Hematopoietic multipotent progenitor cell treated with erythropoietin and hydrocortisone succinate and interleukin-3 and kit ligand, for 8 days (in vitro differentiated cells): ENCODE data around the gene PDP2.
"Not testable (repeated sequence)": the region's sequence is repeated elsewhere in the genome, so short reads cannot be mapped to it uniquely, and the experiment has no call there.

Source experiments
- DNase-seq: peaks from one replicate; pipeline ENCODE4 v3.0.0-alpha.2; 2015

The PDP2 gene

DNA sequence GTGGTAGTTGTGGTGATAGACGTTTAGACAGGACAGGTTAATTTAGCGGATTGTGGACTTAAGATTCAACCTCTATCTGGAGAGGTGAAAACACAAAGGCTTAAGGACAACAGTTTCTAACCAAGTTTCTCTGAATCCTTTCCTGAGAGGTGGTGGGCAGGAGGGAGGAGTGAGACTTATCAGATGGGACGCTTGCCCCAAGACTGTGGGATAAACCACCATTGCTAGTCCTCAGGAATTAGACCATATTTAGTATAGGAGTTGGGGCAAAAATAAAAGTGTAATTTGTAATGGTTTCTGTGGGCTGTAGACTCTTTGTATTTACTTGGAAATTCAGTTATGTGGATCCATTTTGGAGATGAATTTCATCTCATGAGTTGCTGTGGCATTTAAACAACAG, 6.6 kb downstream of the PDP2 start:
- DNase-seq = peak; percentile 58

DNA sequence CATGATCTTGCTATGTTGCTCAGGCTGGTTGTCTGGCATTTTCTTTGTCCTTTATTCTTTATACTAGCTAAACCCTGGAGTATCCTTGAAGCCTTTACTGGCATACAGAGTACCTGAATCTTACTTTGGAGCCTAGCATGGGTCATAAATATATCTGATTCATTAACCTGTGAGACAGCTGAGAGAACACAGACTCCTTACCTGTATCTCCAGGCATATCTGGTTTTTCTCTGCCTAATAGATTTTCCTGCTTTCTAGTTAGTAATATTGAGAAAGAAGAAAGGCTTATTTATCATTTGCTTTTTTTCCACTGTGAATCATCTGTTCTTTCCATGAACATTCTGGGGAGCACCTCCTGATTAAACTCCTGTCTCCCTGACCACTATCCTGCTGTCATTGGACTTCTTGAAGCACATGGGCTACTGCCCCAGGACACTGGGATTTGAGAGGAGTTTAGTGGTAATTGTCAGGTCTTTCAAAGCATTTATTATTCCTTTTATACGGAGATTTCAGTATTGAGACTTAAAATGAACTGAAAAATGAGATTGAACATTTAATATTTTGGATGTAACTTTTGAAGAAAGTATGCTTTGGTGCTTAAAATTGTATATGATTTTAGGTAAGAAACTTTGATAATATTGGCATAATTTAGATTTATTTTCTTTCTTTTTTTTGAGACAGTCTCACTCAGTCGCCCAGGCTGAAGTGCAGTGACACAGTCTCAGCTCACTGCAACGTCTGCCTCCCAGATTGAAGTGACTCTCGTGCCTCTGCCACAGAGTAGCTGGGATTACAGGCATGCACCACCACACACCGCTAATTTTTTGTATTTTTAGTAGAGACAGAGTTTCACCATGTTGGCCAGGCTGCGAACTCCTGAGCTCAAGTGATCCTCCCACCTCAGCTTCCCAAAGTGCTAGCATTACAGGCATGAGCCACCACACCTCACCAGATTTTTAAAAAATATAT, 8.6 kb downstream of the PDP2 start:
- DNase-seq = no peak

DNA sequence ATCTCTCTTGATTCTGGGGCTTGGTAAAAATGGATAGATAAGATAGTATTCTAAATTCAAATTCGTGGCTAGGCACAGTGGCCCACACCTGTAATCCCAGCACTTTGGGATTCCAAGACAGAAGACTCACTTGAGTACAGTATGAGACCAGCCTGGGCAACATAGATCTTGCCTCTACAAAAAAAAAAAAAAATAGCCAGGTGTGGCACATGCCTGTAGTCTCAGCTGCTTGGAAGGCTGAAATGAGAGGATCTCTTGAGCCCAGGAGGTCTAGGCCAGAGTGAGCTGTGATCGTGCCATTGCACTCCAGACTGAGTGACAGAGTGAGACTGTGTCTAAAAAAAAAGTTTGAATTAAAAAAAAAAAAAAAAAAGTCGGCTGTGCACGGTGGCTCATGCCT, 9.3 kb downstream of the PDP2 start:
- no peak for DNase-seq

DNA sequence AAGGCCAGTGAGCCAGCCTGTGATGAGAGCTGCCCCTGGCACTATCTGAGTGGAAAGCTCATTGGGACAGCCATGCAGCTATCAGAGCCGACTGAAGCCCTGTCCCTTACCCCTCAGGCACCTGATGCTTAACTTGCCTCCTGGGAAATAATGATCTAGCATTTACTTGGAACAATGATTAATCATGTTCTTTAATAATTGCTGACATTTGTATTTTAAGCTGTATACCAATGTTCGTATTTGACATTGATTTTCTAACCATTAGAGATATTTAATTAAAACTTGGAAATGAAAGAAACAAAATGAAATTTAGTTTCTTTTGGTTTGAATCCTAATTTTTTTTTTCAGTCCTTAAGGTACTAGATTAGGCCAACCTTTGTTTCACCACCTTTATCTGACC, 10.5 kb downstream of the PDP2 start:
- DNase-seq = no peak

DNA sequence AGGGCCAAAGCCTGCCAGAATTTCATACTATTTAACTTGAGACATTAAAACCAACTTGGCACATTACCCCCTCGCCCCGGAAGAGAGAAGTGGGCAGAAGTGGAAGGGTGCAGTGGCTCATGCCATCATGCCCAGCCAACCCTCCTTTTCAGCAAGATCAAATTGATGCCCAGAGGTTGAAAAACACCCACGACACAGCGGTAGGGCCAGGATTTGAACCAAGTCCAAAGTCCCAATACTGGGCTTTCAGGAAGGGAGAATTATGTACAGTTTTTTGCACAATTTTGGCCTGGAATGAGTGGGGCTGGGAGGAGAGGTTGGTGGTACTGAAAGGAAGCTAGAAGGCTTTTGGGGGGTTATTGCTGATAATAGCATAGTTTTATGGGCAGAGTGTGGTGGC, 11.0 kb downstream of the PDP2 start:
- no peak for DNase-seq

DNA sequence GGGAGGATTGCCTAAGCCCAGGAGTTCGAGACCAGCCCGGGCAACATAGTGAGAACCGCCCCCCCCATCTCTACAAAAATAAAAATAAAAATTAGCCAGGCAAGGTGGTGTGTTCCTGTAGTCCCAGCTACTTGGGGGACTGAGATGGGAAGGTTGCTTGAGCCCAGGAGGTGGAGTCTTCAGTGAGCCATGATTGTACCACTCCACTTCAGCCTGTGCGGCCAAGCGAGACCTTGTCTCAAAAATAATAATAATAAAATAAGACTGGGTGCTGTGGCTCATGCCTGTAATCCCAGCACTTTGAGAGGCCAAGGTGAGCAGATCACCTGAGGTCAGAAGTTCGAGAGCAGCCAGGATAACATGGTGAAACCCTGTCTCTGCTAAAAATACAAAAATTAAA, 11.5 kb downstream of the PDP2 start:
- no peak for DNase-seq

DNA sequence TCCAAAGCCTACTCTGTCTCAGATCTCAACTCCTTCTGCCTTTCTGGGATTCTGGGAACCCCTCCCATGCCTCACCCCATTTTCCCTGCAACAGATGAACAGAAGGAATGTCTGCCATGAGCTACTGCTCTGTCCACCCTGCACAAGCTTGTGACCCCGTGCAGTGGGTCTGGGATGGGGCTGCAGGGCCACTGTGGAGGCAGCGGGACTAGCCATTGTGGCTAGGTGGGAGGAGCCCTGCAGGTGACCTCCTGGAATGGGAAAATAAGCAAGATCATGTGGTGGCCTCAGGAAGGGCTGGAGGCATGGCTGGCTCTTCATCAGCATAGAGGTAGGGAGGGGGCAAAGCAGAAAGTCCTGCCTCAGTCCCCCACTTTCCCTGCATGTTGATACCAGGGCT, 13.7 kb downstream of the PDP2 start:
- no peak for DNase-seq

DNA sequence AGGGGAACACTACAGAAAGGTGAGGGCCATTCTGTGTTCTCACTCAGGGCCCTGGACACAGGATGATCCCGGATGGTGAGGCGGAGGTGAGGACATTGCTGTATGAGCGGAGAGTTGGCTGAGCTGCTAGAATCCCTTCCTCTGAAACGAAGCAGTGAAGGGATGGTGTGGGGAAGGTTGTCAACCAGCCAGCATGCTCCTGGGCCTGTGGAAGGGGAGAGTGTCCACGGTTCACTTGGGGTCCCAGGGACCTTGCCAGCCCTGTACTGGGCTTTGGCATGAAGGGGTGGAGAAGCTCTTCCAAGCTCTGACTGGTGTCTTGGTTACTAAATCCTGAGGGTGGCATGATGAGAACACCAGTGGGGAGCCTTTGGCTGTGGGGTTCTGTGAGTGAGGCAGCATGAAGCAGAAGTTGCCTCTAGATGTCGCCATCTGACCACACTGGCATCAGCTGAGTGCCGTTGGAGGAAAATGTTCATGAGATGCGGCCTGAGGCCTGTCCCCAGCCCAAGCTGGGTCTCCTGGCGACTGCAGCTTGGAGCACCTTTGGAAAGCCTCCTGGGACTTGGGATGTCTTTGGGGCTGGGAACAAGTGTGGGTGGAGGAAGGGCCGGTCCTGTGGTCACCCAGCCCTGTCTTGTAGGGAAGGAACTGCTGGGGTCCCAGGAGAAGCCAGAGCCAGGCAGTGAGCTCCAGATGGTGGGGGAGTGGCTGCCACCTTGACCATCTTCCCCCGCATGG, 14.8 kb downstream of the PDP2 start:
- peak; percentile 80 for DNase-seq

DNA sequence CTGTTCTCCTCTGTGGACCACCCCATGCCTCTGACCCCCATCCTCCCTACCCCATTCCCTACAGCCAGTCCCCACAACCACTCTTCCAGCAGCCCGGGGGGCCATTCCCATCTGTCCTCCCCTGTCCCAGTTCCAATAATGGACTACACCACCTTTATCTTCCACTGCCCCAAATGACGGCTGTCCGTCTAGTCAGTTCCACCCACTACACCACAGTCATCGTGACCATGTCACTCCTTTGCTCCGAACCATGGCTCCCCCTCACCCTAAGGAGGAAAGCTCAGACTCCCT, 15.3 kb downstream of the PDP2 start:
- no peak for DNase-seq

DNA sequence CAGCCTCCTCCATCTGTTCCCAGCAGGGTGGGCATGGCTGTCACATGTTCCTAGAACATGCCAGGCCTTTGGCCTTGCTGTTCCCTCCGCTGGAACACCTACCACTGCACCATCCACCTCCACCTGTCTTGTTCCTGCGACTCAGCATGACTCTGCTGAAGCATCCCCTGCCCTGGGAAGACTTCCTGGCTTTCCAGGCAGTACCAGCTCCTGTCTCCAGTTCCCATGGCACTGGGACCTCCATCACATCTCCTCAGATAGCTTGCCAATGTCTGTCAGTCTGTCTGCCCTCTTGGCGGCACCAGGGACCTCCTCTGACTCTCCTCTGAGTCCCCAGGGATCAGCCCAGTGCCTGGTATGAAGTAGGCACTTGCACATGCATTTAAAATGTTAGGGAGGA, 15.7 kb downstream of the PDP2 start:
- no peak for DNase-seq

DNA sequence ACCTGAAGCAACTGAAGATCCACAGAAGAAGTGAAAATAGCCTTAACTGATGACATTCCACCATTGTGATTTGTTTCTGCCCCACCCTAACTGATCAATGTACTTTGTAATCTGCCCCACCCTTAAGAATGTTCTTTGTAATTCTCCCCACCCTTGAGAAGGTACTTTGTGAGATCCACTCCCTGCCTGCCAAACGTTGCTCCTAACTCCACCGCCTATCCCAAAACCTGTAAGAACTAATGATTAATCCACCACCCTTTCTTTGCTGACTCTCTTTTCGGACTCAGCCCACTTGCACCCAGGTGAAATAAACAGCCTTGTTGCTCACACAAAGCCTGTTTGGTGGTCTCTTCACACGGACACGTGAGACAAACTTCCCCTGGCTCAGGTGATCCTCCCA, 16.4 kb downstream of the PDP2 start:
- not testable (repeated sequence) for DNase-seq

DNA sequence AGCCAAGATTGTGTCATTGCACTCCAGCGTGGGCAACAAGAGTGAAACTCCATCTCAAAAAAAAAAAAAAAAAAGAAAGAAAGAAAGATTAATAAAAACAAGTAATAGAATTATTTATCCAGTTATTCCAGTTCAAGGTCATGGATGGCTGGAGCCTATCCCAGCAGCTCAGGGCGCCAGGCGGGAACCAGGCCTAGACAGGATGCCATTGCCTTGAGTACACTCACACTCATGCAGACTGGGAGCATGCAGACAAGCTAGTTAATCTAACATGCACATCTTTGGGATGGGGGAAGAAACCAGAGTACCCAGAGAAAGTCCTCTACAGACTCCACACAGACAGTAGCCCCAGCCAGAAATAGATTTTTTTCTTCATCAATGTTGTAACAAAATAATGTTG, 17.9 kb downstream of the PDP2 start:
- DNase-seq = no peak

DNA sequence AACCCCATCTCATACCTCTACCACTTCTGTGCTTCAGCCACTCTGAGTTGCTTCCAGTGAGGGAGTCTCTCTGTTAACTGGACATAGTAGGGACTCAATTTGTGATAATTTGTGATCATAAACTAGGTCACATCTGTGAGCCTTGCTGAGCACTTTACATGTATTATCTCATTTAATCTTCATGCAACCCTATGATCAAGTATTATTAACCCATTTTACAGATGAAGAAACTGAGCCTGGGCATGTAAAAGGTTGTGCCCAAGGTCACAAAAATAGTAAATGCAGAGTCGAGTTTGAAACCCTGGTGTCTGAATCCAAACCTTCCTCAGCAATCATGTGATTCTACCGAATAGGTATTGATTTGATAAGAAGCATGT, 18.6 kb downstream of the PDP2 start:
- DNase-seq = no peak

DNA sequence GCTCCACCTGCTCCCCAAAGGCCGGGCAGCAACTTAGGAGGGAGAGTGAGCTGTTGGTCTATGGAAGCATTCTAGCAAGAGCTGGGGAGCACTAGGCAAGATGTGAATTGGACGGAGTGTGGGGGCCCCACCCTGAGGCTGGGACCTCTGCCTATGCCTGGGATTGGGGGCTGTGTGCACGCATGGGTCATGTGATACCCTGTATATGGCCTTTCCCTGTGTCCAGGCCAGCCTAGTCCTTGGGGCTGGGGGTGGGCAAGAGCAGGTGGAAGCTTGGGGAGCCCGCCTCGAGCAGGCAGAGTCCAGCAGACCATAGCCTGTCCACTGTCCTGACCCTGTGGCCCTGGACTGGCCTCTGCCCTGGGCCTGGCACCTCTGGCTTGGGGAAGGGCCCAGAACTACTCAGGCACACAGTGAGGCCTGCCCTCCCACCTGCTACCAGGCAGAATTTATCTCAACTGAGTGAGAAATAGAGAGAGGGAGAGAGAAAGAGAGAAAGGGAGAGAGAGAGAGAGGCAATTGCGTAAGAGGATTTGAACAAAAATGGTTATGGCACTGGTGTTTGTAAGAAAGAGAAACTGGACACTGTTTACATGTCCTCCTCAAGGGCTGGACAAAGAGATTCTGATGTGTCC, 19.1 kb downstream of the PDP2 start:
- DNase-seq = peak; percentile 35

DNA sequence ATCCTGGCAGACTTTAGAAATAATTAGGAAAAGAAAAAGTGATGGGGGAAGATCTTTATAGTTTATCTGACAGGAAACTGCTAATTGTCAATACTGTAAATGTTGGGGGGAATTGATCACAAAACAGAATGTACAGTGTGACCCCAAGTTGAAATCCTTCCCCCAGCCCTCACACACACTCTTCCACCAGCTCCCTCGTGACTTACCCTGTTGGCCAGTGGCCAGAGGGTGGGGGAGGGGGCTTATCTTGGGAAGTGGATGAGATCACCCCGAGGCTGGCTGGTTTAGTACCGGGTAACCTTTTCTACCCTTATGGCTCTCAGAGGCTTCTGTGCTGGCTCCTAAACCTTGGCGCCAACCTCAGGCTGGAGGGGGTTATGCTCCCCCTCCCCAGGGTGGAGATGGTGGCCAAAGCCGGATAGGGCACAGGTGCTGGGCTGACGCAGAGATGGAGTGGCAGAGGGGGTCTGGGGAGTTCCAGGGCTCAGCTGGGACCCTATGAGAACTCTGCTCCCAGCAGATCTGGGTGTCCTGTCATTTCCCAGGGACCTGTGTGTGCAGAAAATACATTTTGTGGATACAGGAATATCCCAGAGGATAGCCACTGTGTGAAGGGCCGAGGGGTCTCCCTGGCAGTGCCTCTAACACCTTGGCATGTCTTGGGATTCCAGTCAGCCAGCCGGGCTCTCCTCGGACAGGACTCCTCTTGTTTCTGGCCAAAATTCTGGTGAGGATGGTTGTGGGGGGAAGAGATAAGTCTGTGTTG, 19.8 kb downstream of the PDP2 start:
- DNase-seq = peak; percentile 91

DNA sequence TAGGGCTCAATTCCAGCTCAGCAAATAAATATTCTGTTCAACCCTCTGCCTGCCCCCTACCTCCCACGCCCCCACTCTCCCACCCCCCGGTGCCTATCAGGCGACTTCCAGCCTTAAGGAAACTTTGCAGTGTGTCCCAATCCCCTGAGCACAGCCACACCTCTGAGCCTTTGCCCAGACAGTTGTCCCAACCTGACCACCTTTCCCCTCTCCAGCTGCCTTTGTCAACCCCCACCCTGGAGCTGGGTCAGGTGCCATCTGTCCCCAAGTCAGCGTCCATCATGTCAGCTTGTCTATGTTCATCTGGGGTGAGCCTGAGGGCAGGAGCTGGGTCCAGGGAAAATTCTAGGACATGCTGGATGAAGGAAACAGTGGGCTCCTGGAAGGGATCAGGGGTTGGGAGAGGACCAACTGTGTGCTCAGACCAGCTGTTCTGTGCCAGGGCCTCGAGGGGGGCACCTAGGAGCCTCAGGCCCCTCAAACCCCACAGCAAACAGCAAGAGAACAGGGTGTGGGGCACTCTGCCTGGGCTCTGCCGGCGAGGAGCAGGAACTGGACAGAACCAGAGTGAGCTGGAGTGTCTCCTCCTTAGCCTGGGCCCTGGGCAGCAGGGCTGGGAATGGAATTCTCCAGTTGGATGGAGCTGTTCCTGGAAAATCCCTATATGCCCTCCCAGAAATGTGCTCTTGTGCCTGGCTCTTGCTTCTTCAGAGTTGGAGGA, 20.6 kb downstream of the PDP2 start:
- DNase-seq = no peak

DNA sequence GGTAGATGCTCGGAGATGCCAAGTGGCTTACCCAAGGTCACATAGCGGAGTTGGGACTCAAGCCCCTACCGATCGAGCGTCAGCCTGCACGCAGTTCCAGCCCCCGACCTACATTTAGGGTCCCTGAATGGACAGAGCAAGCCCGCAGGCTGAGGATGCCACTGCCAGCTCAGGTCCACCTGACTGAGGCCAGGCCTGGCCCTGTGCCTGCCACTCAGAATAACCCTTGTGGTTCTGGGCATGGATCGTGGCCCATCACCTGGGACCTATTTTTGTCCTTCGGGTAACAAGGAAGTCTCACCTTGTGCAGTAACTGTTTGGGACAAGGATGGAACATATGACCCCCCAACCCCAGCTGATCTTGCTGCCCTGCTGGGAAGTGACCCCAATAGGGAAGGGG, 21.3 kb downstream of the PDP2 start:
- no peak for DNase-seq

DNA sequence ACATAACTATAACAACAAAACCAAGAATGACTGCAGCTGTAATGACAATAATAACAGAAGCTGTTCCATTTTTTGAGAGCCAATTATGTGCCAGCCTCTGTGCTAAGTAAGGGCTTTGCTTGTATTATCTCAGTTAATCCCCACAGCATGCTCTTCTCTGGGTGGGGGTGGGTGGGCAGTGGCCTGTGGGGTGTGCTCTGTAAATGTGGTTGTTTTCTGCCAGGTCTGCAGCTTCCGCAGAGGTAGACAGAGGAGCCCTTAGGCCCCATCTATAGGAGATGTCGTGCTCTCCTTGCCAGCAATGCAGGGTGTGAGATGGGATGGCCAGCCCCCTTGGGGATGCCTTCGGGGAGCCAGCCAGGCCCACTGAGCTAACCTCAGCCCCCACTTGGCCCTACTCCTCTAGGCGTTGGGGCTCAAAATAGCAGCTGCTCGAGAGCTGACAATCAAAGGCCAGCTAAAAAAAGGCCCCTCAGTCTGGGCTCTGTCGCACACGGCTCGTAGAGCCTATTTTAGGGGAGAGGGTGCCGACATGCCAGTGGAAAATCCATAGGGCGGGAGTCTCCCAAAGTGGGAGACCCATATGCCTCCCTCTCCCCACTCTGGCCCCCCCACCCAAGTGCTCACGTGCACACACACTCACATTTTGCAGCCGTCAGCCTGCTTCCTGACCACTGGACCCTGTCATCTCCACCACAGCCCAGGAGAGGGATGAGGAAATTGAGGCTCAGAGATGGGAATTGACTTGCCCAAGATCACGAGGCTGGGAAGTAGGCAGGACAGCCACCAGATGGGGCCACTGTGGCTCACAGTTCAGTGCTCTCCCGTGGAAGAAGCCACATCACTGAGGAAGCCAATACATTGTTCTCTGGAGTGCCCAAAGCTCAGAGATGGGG, 22.6 kb downstream of the PDP2 start:
- peak; percentile 43 for DNase-seq

DNA sequence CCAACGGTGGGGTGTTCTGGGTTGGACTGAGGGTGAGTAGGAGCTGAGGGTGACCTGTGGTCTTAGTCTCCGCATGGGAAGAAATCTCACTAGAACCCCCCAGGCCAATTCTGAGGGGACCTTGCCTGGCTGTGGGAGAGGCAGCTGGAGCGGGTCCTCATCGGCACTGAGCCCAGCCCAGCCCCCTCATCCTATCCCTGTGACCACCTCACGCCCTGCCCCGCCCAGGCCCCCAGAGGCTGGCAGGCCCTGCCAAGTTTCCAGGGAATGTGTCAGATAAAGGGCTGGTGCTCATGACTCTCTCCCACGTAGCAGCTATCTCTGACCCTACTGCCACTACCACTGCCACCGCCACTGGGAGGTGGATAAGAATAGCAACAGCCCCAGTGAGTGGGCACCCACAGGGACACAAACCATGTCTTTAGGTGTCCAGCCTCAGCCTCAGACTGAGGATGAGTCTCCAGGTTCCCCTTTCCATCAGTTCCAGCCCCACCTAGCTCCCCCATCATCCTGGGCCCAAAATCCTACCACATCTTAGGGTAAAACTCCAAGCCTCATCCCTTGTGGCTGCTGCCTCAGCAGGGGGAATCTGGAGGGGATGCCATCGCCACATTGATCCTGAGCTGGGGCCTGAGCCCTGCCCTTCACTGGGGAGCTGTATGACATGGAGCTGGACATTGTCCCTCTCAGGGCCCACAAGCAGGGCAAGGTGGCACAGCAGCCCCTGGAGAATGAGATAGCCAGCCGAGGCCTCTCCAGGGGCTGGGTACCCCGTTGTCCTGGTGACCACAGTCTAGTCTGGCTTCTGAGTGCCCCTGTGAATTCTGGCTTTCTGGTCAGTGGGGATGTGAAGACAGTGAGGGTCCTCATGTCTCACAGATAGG, 23.5 kb downstream of the PDP2 start:
- peak; percentile 71 for DNase-seq

DNA sequence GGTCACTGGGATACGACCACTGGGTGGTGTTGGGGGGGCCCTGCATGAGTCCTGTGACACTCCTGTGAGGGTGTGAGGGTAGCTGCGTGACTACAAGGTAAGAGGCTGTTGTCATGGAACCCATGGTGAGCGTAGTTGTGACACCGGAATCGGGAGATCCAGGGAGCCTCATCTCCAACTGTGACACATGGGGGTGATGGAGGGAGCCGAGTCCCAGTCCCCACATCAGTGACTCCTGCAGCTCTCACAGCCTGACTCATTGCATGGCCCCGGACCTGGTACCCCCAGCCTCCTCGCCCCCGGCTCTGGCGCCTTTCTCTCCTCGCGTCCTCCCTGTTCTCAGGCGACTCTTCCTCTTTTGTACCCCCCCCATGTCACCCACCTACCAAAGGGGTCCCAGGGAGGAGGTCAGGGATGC, 24.1 kb downstream of the PDP2 start:
- no peak for DNase-seq
